Gastroesophageal sphincter (tissue), 4 donors: ENCODE data around the gene STK11IP. TPM values are rescaled to one million over a fixed set of nuclear protein-coding genes. Genes with fewer than 3 reads are reported as not detected.

Source experiments
- ATAC-seq: fragments of 150-250 bp; one replicate; pipeline ENCODE4 v1.9.1; 2016; ENCODE audit warnings: mild to moderate bottlenecking, moderate library complexity
- H3K27ac ChIP-seq, 4 donors: fragments of 200-600 bp; sonication (generic) in 3 of 4; 1 replicate in 3 of 4; 2 replicates in 1 of 4; pipeline ENCODE4 v1.5.1; 2016 to 2019
- H3K27me3 ChIP-seq: fragments of 200-600 bp; sonication (generic); one replicate; pipeline ENCODE4 v1.5.1; 2019
- H3K36me3 ChIP-seq, 2 donors: fragments of 200-600 bp; sonication (generic); one replicate each; pipeline ENCODE4 v1.5.1; 2019; ENCODE audit warnings: control low read depth in 1 of 2
- H3K4me1 ChIP-seq, 3 donors: fragments of 200-600 bp; sonication (generic); 1 replicate in 2 of 3; 2 replicates in 1 of 3; pipeline ENCODE4 v1.5.1; 2016 to 2019; ENCODE audit warnings: control low read depth in 2 of 3
- H3K4me3 ChIP-seq, 2 donors: fragments of 200-600 bp; sonication (generic); one replicate each; pipeline ENCODE4 v1.5.1; 2019; ENCODE audit warnings: mild to moderate bottlenecking in 1 of 2, moderate library complexity in 1 of 2
- H3K9me3 ChIP-seq, 3 donors: fragments of 200-600 bp; sonication (generic); one replicate each; pipeline ENCODE4 v1.5.1; 2017 to 2019; ENCODE audit warnings: control low read depth in 2 of 3
- EP300 ChIP-seq: sonication (generic); formaldehyde crosslinking; IDR thresholded peaks from one replicate; pipeline ENCODE4 v1.6.1; 2017; ENCODE audit warnings: antibody characterized with exemption, mild to moderate bottlenecking
- POLR2A ChIP-seq, 2 donors: fragments of 450-650 bp; IDR thresholded peaks; one replicate each; pipeline ENCODE4 v1.6.1; 2017; ENCODE audit warnings: antibody characterized with exemption in 2 of 2, mild to moderate bottlenecking in 2 of 2, moderate library complexity in 1 of 2
- POLR2AphosphoS5 ChIP-seq: sonication (generic); formaldehyde crosslinking; IDR thresholded peaks from one replicate; pipeline ENCODE4 v1.6.1; 2017; ENCODE audit warnings: antibody characterized with exemption
- WGBS, 2 donors: methylation state at CpG; one replicate each; pipeline ENCODE4 v1.1.5; 2018; ENCODE audit warnings: low coverage in 1 of 2; 5-methylcytosine and 5-hydroxymethylcytosine counted together
- total RNA-seq, 4 donors: library from RNA; depleted of rRNA; stranded (reverse); fragments of >200 nt; gene quantifications; one replicate each; pipeline ENCODE4 v1.1.0, GENCODE V29; 2016
- TF ChIP-seq, protein P1 (sequence below), 4 experiments: fragments of 200-600 bp in 2 of 4; fragments of 450-650 bp in 2 of 4; sonication (generic) in 1 of 4; IDR thresholded peaks; one replicate each; pipeline ENCODE4 v1.5.1; 2017 to 2019; ENCODE audit warnings: antibody characterized with exemption in 4 of 4, mild to moderate bottlenecking in 2 of 4, moderate library complexity in 2 of 4

The STK11IP gene
- total RNA-seq, 4 donors from 2014 or later, result 7.0 to 19.2 (median 14.7) TPM

DNA sequence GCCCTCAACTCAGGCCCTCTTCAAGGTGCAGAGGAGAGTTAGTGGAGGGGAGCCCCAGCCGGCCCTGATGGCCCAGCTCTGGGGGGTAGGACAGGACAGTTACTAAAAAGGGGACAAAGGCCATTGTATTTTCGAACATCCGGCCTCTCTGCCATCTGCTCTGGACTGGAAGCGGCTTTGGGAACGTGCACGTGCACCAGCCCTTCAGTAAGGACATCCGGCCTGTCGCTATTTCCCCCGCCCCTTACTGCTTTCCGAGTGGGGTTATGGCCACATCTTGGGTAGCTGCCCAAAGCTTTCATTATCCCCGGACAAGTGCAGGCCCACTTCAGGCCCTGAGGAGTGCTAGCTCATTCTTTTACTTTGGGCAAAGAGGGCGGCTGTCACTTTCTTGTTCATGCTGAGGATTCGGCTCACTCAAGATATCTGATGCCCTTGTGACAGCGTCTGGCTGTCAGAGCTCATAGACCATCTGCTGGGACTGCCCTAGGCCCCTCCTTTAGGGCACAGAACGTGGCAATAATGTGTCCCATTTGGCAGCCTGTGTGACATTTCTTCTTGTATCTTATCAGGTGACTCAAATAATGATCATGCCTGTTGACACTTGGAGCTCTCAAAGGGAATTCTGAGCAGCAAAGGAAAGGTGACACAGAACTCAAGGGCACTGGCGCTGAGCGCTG lies 47.3 kb downstream of the STK11IP start:
- Histone ChIP-seq H3K9me3 (no peaks in the 10 kb centered on the region), H3K4me3 (no peak overlapping the region), H3K27ac (peak overlapping the region in 3 of 4 donors; percentile 49 to 63 (median 59)), H3K4me1 (peaks cover 0 to 33% (median 7%) of the 10 kb centered on the region in 3 donors), H3K27me3 (no peaks in the 10 kb centered on the region), H3K36me3 (no peaks in the 10 kb centered on the region)
- TF ChIP-seq, protein P1, sequence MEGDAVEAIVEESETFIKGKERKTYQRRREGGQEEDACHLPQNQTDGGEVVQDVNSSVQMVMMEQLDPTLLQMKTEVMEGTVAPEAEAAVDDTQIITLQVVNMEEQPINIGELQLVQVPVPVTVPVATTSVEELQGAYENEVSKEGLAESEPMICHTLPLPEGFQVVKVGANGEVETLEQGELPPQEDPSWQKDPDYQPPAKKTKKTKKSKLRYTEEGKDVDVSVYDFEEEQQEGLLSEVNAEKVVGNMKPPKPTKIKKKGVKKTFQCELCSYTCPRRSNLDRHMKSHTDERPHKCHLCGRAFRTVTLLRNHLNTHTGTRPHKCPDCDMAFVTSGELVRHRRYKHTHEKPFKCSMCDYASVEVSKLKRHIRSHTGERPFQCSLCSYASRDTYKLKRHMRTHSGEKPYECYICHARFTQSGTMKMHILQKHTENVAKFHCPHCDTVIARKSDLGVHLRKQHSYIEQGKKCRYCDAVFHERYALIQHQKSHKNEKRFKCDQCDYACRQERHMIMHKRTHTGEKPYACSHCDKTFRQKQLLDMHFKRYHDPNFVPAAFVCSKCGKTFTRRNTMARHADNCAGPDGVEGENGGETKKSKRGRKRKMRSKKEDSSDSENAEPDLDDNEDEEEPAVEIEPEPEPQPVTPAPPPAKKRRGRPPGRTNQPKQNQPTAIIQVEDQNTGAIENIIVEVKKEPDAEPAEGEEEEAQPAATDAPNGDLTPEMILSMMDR (IDR thresholded peaks at IDR 0.05), result no peak
- TF ChIP-seq EP300, result no peak
- TF ChIP-seq POLR2AphosphoS5, result no peak
- no peak for TF ChIP-seq POLR2A (IDR thresholded peaks at IDR 0.05)
- ATAC-seq, result no peak
- 40 to 72% methylated on average over 3 to 13 of the region's 17 CpGs for WGBS, 2 donors

DNA sequence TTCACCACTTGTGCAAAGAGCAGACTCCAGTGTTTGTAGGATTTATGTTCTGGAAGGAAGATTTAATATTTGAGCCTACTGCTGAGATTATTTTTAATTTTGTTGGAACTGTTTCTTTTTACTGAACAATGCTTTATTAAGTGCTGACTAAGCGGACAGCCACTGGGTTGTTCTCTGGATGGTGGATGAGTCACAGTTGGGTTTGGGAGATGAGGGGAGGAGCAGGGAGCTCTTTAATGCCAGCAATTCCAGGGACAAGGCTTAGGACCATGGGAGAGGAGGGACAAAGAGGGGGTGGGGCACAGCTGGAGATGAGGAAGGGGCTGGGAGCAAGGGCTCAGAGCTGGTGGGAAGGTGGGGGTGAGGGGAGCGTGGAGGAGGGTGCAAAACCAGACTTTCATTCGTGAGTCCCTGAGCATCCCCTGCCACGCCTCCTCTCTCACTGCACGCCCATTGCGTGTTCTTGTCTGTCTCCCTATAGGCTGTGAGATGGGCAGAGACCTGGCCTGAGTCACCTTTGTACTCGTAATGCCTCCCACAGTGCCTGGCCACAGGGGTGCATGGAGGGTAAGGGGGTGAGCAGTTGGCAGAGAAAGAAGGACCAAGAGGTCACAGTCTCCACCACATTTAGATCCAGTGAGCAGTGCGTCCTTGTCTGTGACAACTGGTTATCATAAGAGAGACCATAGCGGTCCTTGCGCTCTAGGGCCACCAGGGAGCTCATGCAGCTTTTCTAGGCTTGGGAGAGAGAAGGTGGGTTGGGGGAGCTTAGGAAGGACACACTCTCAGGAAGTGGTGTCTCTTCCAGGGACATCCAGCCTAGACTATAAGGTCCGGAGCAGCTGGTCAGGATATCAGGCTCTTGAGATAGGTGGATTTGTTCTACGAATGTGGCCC lies 48.2 kb downstream of the STK11IP start:
- Histone ChIP-seq H3K9me3 (no peaks in the 10 kb centered on the region), H3K4me1 (peaks cover 0 to 33% (median 7%) of the 10 kb centered on the region in 3 donors), H3K4me3 (no peak overlapping the region), H3K36me3 (no peaks in the 10 kb centered on the region), H3K27ac (peak overlapping the region in 3 of 4 donors; percentile 49 to 63 (median 59)), H3K27me3 (peaks cover 7% of the 10 kb centered on the region)
- TF ChIP-seq EP300, result no peak
- no peak for TF ChIP-seq POLR2A (IDR thresholded peaks at IDR 0.05)
- TF ChIP-seq, protein P1 (IDR thresholded peaks at IDR 0.05), result no peak
- TF ChIP-seq POLR2AphosphoS5, result no peak
- WGBS, 2 donors, result 68 to 90% methylated on average over 5 to 10 of the region's 12 CpGs
- no peak for ATAC-seq

DNA sequence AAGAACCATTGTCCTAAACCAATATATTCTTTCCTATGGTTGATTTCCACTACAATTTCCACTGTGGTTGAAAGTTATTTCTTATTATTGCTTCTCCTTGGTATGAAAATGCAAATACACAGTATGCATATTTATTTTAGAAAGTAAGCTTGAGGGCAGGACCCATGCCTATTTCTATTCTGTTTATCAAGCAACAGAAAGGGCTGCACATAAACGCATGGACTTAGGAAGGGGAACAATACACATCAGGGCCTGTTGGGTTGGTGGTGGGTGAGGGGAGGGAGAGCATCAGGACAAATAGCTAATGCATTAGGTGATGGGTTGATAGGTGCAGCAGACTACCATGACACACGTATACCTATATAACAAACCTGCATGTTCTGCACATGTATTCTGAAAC lies 50.5 kb downstream of the STK11IP start:
- WGBS, 2 donors, result 80 to 92% methylated on average over 1 to 2 of the region's 2 CpGs
- Histone ChIP-seq H3K27ac (no peak overlapping the region), H3K4me1 (peaks cover 0 to 19% (median 4%) of the 10 kb centered on the region in 3 donors), H3K36me3 (no peaks in the 10 kb centered on the region), H3K4me3 (no peak overlapping the region), H3K27me3 (peaks cover 22% of the 10 kb centered on the region), H3K9me3 (no peaks in the 10 kb centered on the region)
- ATAC-seq, result no peak
- TF ChIP-seq EP300, result no peak
- no peak for TF ChIP-seq POLR2A (IDR thresholded peaks at IDR 0.05)
- no peak for TF ChIP-seq POLR2AphosphoS5
- TF ChIP-seq, protein P1 (IDR thresholded peaks at IDR 0.05), result no peak

DNA sequence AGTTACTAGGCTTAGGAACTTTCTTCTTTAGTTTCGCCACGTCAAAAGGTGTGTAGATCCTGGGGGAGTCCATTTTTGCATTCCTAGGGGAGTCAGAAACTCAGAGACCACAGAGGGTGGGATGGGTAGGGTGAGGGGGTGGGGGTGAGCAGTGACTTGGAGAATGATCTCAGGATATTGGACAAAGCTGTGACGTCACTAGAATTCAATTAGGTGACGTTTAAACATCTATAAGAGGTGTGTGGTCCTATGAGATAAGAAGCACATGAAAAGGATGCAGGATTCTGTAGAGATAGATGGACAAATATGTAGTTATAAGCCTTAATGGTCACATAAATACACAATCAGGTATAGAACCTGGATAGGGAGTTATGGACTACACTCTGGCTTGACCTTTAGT lies 51.3 kb downstream of the STK11IP start:
- Histone ChIP-seq H3K27ac (no peak overlapping the region), H3K4me1 (peaks cover 0 to 19% (median 4%) of the 10 kb centered on the region in 3 donors), H3K36me3 (no peaks in the 10 kb centered on the region), H3K9me3 (no peaks in the 10 kb centered on the region), H3K4me3 (no peak overlapping the region), H3K27me3 (peaks cover 22% of the 10 kb centered on the region)
- TF ChIP-seq POLR2A (IDR thresholded peaks at IDR 0.05) (no peak), EP300 (no peak), POLR2AphosphoS5 (no peak)
- TF ChIP-seq, protein P1 (IDR thresholded peaks at IDR 0.05), result no peak
- ATAC-seq, result no peak
- 61 to 85% methylated on average over 4 of the region's 4 CpGs for WGBS, 2 donors
